Measurements from ENCODE around the gene KRTAP5-8. TPM values are rescaled to one million over a fixed set of nuclear protein-coding genes. Genes with fewer than 3 reads are reported as not detected.

KRTAP5-8 gene
- total and polyA plus RNA-seq, 12 donors = 0.28 TPM; not detected in 11

DNA sequence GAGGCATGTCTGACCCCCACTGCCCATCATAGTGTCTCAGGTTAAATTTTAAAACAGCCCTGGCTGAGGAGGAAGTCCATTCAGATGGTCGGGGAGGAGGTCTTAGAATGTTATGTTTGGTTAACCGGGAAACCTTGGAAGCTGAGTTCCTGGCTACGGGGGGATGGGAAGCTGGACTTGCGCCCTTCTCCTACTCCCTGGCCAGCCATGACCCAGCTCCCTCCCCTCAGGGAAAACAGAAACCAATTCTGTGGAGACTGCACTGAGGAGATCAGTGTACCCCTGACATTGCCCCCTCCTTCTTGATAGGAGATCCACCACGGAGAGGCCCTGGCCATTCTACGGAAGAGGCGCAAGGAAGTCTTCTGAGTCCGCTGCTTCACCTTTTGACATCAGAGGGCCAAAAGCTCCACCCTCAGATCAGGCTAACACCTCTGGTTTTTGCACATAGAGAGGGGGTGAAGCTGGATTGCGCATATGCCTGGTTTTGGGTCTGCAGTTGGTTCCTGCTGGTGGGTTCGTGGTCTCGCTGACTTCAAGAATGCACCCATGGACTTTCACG, 7.7 kb downstream of the KRTAP5-8 start:
- 88 to 96% (median 89%) methylated on average over 7 to 12 of the region's 12 CpGs for WGBS, 4 donors
- no peaks in the 10 kb centered on the region for H3K36me3 ChIP-seq (replicated peaks in 1 of 2)
- no peak overlapping the region for H3K4me3 ChIP-seq
- TF ChIP-seq, protein P1, sequence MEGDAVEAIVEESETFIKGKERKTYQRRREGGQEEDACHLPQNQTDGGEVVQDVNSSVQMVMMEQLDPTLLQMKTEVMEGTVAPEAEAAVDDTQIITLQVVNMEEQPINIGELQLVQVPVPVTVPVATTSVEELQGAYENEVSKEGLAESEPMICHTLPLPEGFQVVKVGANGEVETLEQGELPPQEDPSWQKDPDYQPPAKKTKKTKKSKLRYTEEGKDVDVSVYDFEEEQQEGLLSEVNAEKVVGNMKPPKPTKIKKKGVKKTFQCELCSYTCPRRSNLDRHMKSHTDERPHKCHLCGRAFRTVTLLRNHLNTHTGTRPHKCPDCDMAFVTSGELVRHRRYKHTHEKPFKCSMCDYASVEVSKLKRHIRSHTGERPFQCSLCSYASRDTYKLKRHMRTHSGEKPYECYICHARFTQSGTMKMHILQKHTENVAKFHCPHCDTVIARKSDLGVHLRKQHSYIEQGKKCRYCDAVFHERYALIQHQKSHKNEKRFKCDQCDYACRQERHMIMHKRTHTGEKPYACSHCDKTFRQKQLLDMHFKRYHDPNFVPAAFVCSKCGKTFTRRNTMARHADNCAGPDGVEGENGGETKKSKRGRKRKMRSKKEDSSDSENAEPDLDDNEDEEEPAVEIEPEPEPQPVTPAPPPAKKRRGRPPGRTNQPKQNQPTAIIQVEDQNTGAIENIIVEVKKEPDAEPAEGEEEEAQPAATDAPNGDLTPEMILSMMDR (IDR thresholded peaks at IDR 0.05) = no peak
- no peak for TF ChIP-seq POLR2A (IDR thresholded peaks at IDR 0.05)
- no peaks in the 10 kb centered on the region for H3K9me3 ChIP-seq (replicated peaks in 1 of 3)
- intact Hi-C loops (cut with DNase I) = no loop called here
- H3K4me1 ChIP-seq (replicated peaks in 1 of 2) = no peaks in the 10 kb centered on the region
- no peak overlapping the region for H3K27ac ChIP-seq
- no peaks in the 10 kb centered on the region for H3K27me3 ChIP-seq
- no peak for DNase-seq

DNA sequence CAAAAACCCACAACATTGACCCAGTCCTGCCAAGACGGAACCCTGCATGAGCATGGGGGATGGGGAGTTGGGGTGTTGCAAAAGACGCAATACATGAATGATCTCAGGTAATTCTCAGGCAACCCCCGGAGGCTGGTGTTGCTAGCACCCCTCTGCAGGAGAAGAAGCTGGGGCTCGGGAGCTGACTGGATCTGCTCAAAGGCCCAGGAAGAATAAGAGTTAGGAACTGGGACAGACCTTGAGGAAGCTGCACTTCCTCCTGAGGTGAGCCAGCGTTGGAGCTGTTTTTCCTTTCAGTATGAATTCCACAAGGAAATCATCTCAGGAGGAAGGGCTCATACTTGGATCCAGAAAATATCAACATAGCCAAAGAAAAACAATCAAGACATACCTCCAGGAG, 10.3 kb downstream of the KRTAP5-8 start, which contains the start of gene KRTAP5-9:
Gene KRTAP5-9, plus strand, starts transcription at position 301 of the 400 bp plus-strand sequence. CDS start 238 bp downstream, outside the sequence.
- TF ChIP-seq, protein P1 (IDR thresholded peaks at IDR 0.05) = no peak
- intact Hi-C loops (cut with DNase I) = no loop called here
- DNase-seq = no peak
- H3K4me3 ChIP-seq = no peak within 1 kb of the TSS
- no peaks in the 10 kb centered on the region for H3K27me3 ChIP-seq
- no peaks in the 10 kb centered on the region for H3K36me3 ChIP-seq (replicated peaks in 1 of 2)
- 66 to 81% (median 71%) methylated on average over 5 of the region's 5 CpGs for WGBS, 4 donors
- no peak within 1 kb of the TSS for H3K27ac ChIP-seq
- no peaks in the 10 kb centered on the region for H3K4me1 ChIP-seq (replicated peaks in 1 of 2)
- H3K9me3 ChIP-seq (replicated peaks in 1 of 3) = no peaks in the 10 kb centered on the region

DNA sequence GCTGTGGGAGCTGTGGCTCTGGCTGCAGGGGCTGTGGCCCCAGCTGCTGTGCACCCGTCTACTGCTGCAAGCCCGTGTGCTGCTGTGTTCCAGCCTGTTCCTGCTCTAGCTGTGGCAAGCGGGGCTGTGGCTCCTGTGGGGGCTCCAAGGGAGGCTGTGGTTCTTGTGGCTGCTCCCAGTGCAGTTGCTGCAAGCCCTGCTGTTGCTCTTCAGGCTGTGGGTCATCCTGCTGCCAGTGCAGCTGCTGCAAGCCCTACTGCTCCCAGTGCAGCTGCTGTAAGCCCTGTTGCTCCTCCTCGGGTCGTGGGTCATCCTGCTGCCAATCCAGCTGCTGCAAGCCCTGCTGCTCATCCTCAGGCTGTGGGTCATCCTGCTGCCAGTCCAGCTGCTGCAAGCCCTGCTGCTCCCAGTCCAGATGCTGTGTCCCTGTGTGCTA, 10.9 kb downstream of the KRTAP5-8 start:
- Histone ChIP-seq H3K27ac (no peak overlapping the region), H3K4me3 (no peak overlapping the region), H3K36me3 (replicated peaks in 1 of 2) (no peaks in the 10 kb centered on the region), H3K27me3 (no peaks in the 10 kb centered on the region), H3K9me3 (replicated peaks in 1 of 3) (no peaks in the 10 kb centered on the region), H3K4me1 (replicated peaks in 1 of 2) (no peaks in the 10 kb centered on the region)
- WGBS, 4 donors = 40 to 54% (median 47%) methylated on average over 1 to 5 of the region's 5 CpGs
- TF ChIP-seq, protein P1 (IDR thresholded peaks at IDR 0.05) = no peak
- TF ChIP-seq POLR2A (IDR thresholded peaks at IDR 0.05) = no peak
- intact Hi-C loops (cut with DNase I) = no loop called here
- no peak for DNase-seq

DNA sequence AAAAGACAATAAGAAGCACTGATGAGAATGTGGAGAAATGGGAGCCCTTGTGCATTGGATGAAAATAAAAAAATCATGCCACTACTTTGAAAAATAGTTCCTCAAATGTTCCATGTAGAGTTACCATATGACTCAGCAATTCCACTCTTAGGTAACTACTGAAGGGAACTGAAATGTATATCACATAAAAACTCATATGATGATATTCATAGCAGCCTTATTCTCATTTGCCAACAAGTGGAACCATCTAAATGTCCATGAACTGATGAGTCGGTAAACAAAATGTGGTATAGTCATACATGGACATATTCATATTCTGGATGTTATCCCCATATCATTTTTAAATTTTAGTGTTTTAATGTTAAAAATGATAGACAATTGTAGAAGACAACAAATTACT, 13.9 kb downstream of the KRTAP5-8 start:
- Histone ChIP-seq H3K27me3 (no peaks in the 10 kb centered on the region), H3K9me3 (replicated peaks in 1 of 3) (no peaks in the 10 kb centered on the region), H3K36me3 (replicated peaks in 1 of 2) (no peaks in the 10 kb centered on the region), H3K4me1 (replicated peaks in 1 of 2) (no peaks in the 10 kb centered on the region), H3K4me3 (no peak overlapping the region), H3K27ac (no peak overlapping the region)
- no peak for DNase-seq
- intact Hi-C loops (cut with DNase I) = no loop called here
- TF ChIP-seq, protein P1 (IDR thresholded peaks at IDR 0.05) = no peak
- TF ChIP-seq POLR2A (IDR thresholded peaks at IDR 0.05) = no peak
- WGBS, 4 donors = 82 to 96% (median 89%) methylated on average over 1 of the region's 1 CpG

Measured in adrenal gland (tissue), 12 donors.